Measurements from ENCODE around the gene OR10T2. TPM values are rescaled to one million over a fixed set of nuclear protein-coding genes. Genes with fewer than 3 reads are reported as not detected.
"Not testable (repeated sequence)": the region's sequence is repeated elsewhere in the genome, so short reads cannot be mapped to it uniquely, and the experiment has no call there.

The OR10T2 gene
- total RNA-seq, 2 experiments from 2014 or later, result not detected

GRCh38 chr1:158353303-158354075, 45.8 kb downstream of the OR10T2 start, which contains the start of gene CD1E:
CD1E (plus strand) TSS chr1:158353894; CDS start chr1:158353989, 95 bp downstream.
- CTCF ChIA-PET, result no interaction called here
- no peak for ATAC-seq
- Mint-ChIP-seq H3K9me3 (ENCODE audit: insufficient read depth) (no peaks in the 10 kb centered on the region), H3K27ac (no peak within 1 kb of the TSS), H3K4me1 (ENCODE audit: low read depth) (no peaks in the 10 kb centered on the region), H3K4me3 (no peak within 1 kb of the TSS), H3K36me3 (ENCODE audit: low read depth) (no peaks in the 10 kb centered on the region), H3K27me3 (ENCODE audit: low read depth) (peaks cover 15% of the 10 kb centered on the region)
- DNase-seq, result no peak
- POLR2A ChIA-PET, result interaction anchor here (0.5 kb wide), 1 partner anchor 99 kb away, joined by 3 read pairs; no protein-coding TSS in a partner anchor

DNA sequence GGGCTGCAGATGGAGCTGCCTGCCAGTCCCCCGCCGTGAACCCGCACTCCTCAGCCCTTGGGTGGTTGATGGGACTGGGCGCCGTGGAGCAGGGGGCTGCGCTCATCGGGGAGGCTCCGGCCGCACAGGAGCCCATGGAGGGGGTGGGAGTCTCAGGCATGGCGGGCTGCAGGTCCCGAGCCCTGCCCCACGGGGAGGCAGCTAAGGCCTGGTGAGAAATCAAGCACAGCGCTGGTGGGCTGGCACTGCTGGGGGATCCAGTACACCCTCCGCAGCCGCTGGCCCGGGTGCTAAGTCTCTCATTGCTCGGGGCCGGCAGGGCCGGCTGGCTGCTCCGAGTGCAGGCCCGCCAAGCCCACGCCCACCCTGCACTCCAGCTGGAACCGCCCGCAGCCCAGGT, 50.3 kb downstream of the OR10T2 start:
- CTCF ChIA-PET; POLR2A ChIA-PET; DNase-seq; H3K4me3 Mint-ChIP-seq; H3K27me3 Mint-ChIP-seq (ENCODE audit: low read depth); H3K9me3 Mint-ChIP-seq (ENCODE audit: insufficient read depth); H3K36me3 Mint-ChIP-seq (ENCODE audit: low read depth); ATAC-seq; H3K27ac Mint-ChIP-seq; H3K4me1 Mint-ChIP-seq (ENCODE audit: low read depth): not testable (repeated sequence)

Other genes starting within 250 kb of the OR10T2 start
- gene CD1D, start 218.6 kb downstream of the OR10T2 start, total RNA-seq, result not detected
- under 1 TPM; 0.18 to 0.26 TPM for gene CD1A, start 145.0 kb downstream of the OR10T2 start, total RNA-seq
- not detected for gene CD1C, start 109.5 kb downstream of the OR10T2 start, total RNA-seq
- not detected for gene CD1B, start 67.9 kb downstream of the OR10T2 start, total RNA-seq
- gene CD1E, start 45.6 kb downstream of the OR10T2 start, total RNA-seq, result not detected
- not detected for gene OR10K2, start 26.8 kb upstream of the OR10T2 start, total RNA-seq
- not detected for gene OR10K1, start 62.4 kb upstream of the OR10T2 start, total RNA-seq
- gene OR10R2, start 72.8 kb upstream of the OR10T2 start, total RNA-seq, result not detected
- gene OR6Y1, start 154.9 kb upstream of the OR10T2 start, total RNA-seq, result not detected
- not detected for gene OR6P1, start 171.1 kb upstream of the OR10T2 start, total RNA-seq
- not detected for gene OR10X1, start 180.4 kb upstream of the OR10T2 start, total RNA-seq
- gene OR10Z1, start 205.8 kb upstream of the OR10T2 start, total RNA-seq, result not detected

All from activated CD8-positive, alpha-beta T cell treated with anti-CD3 and anti-CD28 coated beads, Interleukin-2, amount 10 ng/mL, durations not matched to agents 7 days and 5 days (primary cell).